ENCODE measurements around the gene EFCAB7.

Gene EFCAB7

GRCh38 chr1:63620671-63621070 is 97.3 kb downstream of the EFCAB7 start:
- Histone ChIP-seq H3K9me3 (ENCODE audit: control insufficient read depth, insufficient read depth, low read depth, low read length) (no peaks in the 10 kb centered on the region), H3K4me3 (ENCODE audit: low read depth, low read length) (no peak overlapping the region), H3K4me1 (ENCODE audit: control insufficient read depth, insufficient read depth, low read length) (no peaks in the 10 kb centered on the region), H3K36me3 (ENCODE audit: control insufficient read depth in 2 of 2, insufficient read depth in 1 of 2, low read length in 2 of 2) (no peaks in the 10 kb centered on the region), H3K27ac (ENCODE audit: extremely low read depth, low read depth, low read length) (no peak overlapping the region)
- CTCF ChIA-PET = interaction anchor here (0.9 to 3.0 kb wide), 2 partner anchors 72 to 622 kb away, joined by 3 to 6 read pairs; no protein-coding TSS in a partner anchor
- TF ChIP-seq ZNF560 (tag by site-specific recombination; IDR thresholded peaks at IDR 0.05; ENCODE audit: borderline replicate concordance) (no peak), ZNF174 (tag by site-specific recombination; IDR thresholded peaks at IDR 0.05) (no peak)
- TF ChIP-seq, protein P1, sequence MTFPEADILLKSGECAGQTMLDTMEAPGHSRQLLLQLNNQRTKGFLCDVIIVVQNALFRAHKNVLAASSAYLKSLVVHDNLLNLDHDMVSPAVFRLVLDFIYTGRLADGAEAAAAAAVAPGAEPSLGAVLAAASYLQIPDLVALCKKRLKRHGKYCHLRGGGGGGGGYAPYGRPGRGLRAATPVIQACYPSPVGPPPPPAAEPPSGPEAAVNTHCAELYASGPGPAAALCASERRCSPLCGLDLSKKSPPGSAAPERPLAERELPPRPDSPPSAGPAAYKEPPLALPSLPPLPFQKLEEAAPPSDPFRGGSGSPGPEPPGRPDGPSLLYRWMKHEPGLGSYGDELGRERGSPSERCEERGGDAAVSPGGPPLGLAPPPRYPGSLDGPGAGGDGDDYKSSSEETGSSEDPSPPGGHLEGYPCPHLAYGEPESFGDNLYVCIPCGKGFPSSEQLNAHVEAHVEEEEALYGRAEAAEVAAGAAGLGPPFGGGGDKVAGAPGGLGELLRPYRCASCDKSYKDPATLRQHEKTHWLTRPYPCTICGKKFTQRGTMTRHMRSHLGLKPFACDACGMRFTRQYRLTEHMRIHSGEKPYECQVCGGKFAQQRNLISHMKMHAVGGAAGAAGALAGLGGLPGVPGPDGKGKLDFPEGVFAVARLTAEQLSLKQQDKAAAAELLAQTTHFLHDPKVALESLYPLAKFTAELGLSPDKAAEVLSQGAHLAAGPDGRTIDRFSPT (tag by site-specific recombination; IDR thresholded peaks at IDR 0.05) = no peak
- POLR2A ChIA-PET = no interaction called here

- Histone ChIP-seq H3K36me3 (ENCODE audit: control insufficient read depth in 2 of 2, insufficient read depth in 1 of 2, low read length in 2 of 2) (no peaks in the 10 kb centered on the region), H3K4me1 (ENCODE audit: control insufficient read depth, insufficient read depth, low read length) (no peaks in the 10 kb centered on the region), H3K27ac (ENCODE audit: extremely low read depth, low read depth, low read length) (no peak overlapping the region), H3K4me3 (ENCODE audit: low read depth, low read length) (no peak overlapping the region), H3K9me3 (ENCODE audit: control insufficient read depth, insufficient read depth, low read depth, low read length) (no peaks in the 10 kb centered on the region)
- ChIA-PET CTCF (interaction anchor here (0.9 to 3.0 kb wide), 3 partner anchors 71 to 622 kb away, joined by 3 to 6 read pairs (median 3); no protein-coding TSS in a partner anchor), POLR2A (no interaction called here)
- TF ChIP-seq, protein P2, sequence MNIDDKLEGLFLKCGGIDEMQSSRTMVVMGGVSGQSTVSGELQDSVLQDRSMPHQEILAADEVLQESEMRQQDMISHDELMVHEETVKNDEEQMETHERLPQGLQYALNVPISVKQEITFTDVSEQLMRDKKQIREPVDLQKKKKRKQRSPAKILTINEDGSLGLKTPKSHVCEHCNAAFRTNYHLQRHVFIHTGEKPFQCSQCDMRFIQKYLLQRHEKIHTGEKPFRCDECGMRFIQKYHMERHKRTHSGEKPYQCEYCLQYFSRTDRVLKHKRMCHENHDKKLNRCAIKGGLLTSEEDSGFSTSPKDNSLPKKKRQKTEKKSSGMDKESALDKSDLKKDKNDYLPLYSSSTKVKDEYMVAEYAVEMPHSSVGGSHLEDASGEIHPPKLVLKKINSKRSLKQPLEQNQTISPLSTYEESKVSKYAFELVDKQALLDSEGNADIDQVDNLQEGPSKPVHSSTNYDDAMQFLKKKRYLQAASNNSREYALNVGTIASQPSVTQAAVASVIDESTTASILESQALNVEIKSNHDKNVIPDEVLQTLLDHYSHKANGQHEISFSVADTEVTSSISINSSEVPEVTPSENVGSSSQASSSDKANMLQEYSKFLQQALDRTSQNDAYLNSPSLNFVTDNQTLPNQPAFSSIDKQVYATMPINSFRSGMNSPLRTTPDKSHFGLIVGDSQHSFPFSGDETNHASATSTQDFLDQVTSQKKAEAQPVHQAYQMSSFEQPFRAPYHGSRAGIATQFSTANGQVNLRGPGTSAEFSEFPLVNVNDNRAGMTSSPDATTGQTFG (tag by site-specific recombination; IDR thresholded peaks at IDR 0.05; ENCODE audit: borderline replicate concordance) = no peak
- TF ChIP-seq ZNF513 (tag by site-specific recombination; IDR thresholded peaks at IDR 0.05) (no peak), KLF10 (tag by site-specific recombination; IDR thresholded peaks at IDR 0.05) (no peak), ZBTB48 (tag by site-specific recombination; IDR thresholded peaks at IDR 0.05) (no peak), ZNF768 (tag by site-specific recombination; IDR thresholded peaks at IDR 0.05) (no peak), ZNF433 (tag by site-specific recombination; IDR thresholded peaks at IDR 0.05; ENCODE audit: low read depth) (no peak), ZNF354C (tag by site-specific recombination; IDR thresholded peaks at IDR 0.05; ENCODE audit: borderline replicate concordance, low read depth) (no peak), ZNF423 (tag by site-specific recombination; IDR thresholded peaks at IDR 0.05) (no peak), ZNF639 (tag by site-specific recombination; IDR thresholded peaks at IDR 0.05) (no peak), SETDB1 (IDR thresholded peaks at IDR 0.05; ENCODE audit: insufficient read length, low read length) (no peak), ZSCAN23 (tag by site-specific recombination; IDR thresholded peaks at IDR 0.05) (no peak), ZNF548 (tag by site-specific recombination; IDR thresholded peaks at IDR 0.05) (no peak), PATZ1 (tag by site-specific recombination; IDR thresholded peaks at IDR 0.05) (no peak), PBX3 (CRISPR knock-in tag; IDR thresholded peaks at IDR 0.05) (no peak), SALL2 (tag by site-specific recombination; IDR thresholded peaks at IDR 0.05; ENCODE audit: borderline replicate concordance) (no peak), YY1 (tag by site-specific recombination; IDR thresholded peaks at IDR 0.05) (no peak), ZNF214 (tag by site-specific recombination; IDR thresholded peaks at IDR 0.05; ENCODE audit: borderline replicate concordance) (no peak), ZNF133 (tag by site-specific recombination; IDR thresholded peaks at IDR 0.05) (no peak)
These were observed 97.8 kb downstream of the EFCAB7 start for GRCh38 chr1:63621075-63621474.
